Fibroblast of lung (primary cell): ENCODE data around the gene CMTM3.
"Not testable (repeated sequence)": the region's sequence is repeated elsewhere in the genome, so short reads cannot be mapped to it uniquely, and the experiment has no call there.

Experiments
- CTCF ChIP-seq, 2 donors: IDR thresholded peaks in 1 of 2; conservative IDR thresholded peaks in 1 of 2; 1 replicate in 1 of 2; 2 replicates in 1 of 2; pipeline ENCODE4 v1.5.1; 2011 to 2012; ENCODE audit warnings: low read length in 2 of 2, control low read depth in 1 of 2, inconsistent platforms in 1 of 2, low read depth in 1 of 2, mild to moderate bottlenecking in 1 of 2
- EZH2 ChIP-seq: IDR thresholded peaks from 2 replicates; pipeline ENCODE4 v1.5.1; 2012; ENCODE audit warnings: low read length, control low read depth, mild to moderate bottlenecking; ENCODE audit errors: missing control alignments

DNA sequence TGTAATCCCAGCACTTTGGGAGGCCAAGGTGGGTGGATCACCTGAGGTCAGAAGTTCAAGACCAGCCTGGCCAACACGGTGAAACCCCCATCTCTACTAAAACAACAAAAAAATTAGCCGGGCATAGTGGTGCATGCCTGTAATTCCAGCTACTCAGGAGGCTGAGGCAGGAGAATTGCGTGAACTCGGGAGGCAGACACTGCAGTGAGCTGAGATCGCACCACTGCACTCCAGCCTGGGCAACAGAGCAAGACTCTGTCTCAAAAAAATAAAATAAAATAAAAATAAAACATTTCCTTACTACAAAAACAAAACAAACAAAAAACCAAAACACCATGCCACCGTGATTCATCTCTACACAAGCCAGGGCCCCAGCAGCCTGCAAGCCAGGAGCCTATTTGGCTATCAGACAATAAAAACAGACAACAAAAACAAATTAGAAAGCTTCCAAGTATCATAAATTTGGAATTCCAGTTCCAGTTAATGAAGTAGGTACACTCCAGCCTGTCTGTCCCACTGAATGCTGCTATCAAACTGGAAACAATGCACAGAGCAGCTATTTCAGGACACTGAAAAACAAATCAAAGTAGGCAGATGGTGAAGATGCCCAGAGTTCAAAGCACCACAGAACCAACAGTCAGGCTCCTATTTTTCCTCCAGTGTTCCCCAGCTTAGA is 57.3 kb downstream of the CMTM3 start:
- not testable (repeated sequence) for TF ChIP-seq CTCF (conservative IDR thresholded peaks at IDR 0.05 in 1 of 2, IDR thresholded peaks at IDR 0.05 in 1 of 2; ENCODE audit: low read depth in 1 of 2, low read length in 2 of 2); EZH2
